Measurements from ENCODE around the gene PCDH9. TPM values are rescaled to one million over a fixed set of nuclear protein-coding genes. Genes with fewer than 3 reads are reported as not detected.

The PCDH9 gene
- total and polyA plus RNA-seq, 2 experiments from 2014 or later: 0.31 to 0.52 TPM

DNA sequence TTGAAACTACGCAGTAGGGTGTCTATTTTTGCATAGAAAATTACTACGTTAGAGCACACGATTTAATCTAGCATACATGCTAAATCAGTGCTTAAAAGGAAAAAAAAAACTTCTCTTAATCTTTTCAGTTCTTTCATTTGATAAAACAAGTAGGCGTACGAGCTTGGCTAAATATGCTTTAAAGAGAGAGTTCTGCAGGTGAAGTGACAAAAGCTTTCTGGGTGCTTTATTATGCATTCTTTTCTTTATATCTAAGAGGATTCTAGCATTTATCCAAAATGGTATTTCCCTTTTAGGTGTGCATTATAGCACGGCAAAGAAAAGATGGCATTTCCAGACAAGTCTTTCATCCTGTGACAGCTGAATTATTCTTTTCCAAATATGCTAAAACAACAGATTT is 281.2 kb downstream of the PCDH9 start:
- no peak for ATAC-seq
- Histone ChIP-seq H2AFZ (no peak overlapping the region), H3K4me3 (no peak overlapping the region), H4K20me1 (replicated peaks; ENCODE audit: insufficient read depth) (no peaks in the 10 kb centered on the region), H3F3A (replicated peaks; ENCODE audit: low read depth) (no peaks in the 10 kb centered on the region), H3K27ac (ENCODE audit: low read depth) (no peak overlapping the region), H3K27me3 (ENCODE audit: insufficient read depth) (no peaks in the 10 kb centered on the region), H3K36me3 (ENCODE audit: insufficient read depth) (no peaks in the 10 kb centered on the region), H3K9me2 (ENCODE audit: insufficient read depth) (no peaks in the 10 kb centered on the region; the same call in none of the 2 replicates), H3K4me1 (ENCODE audit: insufficient read depth) (peaks cover 42% of the 10 kb centered on the region), H3K79me2 (replicated peaks; ENCODE audit: insufficient read depth) (no peaks in the 10 kb centered on the region), H3K4me2 (peak overlapping the region; percentile 63)
- no peaks in the 10 kb centered on the region for H3K9me3 Mint-ChIP-seq
- H3K4me1 Mint-ChIP-seq: peaks cover 55% of the 10 kb centered on the region
- peak overlapping the region; percentile 61; the same call in 1 of the 2 replicates for H3K27ac Mint-ChIP-seq
- H3K27me3 Mint-ChIP-seq (ENCODE audit: insufficient read depth, low read depth, poor library complexity): no peaks in the 10 kb centered on the region
- no peak for DNase-seq (ENCODE audit: low spot score)
- H3K36me3 Mint-ChIP-seq (ENCODE audit: low read depth): no peaks in the 10 kb centered on the region
- no peak for TF ChIP-seq NANOG (IDR thresholded peaks at IDR 0.05; ENCODE audit: borderline replicate concordance)
- no peak for TF ChIP-seq ZNF331 (CRISPR knock-in tag; IDR thresholded peaks at IDR 0.05; ENCODE audit: low read depth)
- TF ChIP-seq ZNF114 (CRISPR knock-in tag; IDR thresholded peaks at IDR 0.05): no peak
- TF ChIP-seq EZH2 (IDR thresholded peaks at IDR 0.05; ENCODE audit: low read depth, unreplicated experiment): no peak
- TF ChIP-seq, protein P1, sequence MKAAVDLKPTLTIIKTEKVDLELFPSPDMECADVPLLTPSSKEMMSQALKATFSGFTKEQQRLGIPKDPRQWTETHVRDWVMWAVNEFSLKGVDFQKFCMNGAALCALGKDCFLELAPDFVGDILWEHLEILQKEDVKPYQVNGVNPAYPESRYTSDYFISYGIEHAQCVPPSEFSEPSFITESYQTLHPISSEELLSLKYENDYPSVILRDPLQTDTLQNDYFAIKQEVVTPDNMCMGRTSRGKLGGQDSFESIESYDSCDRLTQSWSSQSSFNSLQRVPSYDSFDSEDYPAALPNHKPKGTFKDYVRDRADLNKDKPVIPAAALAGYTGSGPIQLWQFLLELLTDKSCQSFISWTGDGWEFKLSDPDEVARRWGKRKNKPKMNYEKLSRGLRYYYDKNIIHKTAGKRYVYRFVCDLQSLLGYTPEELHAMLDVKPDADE (IDR thresholded peaks at IDR 0.05): no peak
- TF ChIP-seq STAT1 (IDR thresholded peaks at IDR 0.05; ENCODE audit: unreplicated experiment): no peak
- TF ChIP-seq CREB1 (CRISPR knock-in tag; IDR thresholded peaks at IDR 0.05; ENCODE audit: low read depth): no peak
- TF ChIP-seq, protein P2, sequence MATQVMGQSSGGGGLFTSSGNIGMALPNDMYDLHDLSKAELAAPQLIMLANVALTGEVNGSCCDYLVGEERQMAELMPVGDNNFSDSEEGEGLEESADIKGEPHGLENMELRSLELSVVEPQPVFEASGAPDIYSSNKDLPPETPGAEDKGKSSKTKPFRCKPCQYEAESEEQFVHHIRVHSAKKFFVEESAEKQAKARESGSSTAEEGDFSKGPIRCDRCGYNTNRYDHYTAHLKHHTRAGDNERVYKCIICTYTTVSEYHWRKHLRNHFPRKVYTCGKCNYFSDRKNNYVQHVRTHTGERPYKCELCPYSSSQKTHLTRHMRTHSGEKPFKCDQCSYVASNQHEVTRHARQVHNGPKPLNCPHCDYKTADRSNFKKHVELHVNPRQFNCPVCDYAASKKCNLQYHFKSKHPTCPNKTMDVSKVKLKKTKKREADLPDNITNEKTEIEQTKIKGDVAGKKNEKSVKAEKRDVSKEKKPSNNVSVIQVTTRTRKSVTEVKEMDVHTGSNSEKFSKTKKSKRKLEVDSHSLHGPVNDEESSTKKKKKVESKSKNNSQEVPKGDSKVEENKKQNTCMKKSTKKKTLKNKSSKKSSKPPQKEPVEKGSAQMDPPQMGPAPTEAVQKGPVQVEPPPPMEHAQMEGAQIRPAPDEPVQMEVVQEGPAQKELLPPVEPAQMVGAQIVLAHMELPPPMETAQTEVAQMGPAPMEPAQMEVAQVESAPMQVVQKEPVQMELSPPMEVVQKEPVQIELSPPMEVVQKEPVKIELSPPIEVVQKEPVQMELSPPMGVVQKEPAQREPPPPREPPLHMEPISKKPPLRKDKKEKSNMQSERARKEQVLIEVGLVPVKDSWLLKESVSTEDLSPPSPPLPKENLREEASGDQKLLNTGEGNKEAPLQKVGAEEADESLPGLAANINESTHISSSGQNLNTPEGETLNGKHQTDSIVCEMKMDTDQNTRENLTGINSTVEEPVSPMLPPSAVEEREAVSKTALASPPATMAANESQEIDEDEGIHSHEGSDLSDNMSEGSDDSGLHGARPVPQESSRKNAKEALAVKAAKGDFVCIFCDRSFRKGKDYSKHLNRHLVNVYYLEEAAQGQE (IDR thresholded peaks at IDR 0.05; ENCODE audit: unreplicated experiment): no peak
- TF ChIP-seq EZH2phosphoT487 (IDR thresholded peaks at IDR 0.05; ENCODE audit: unreplicated experiment): no peak
- no peak for TF ChIP-seq CTCF (conservative IDR thresholded peaks at IDR 0.05; ENCODE audit: low read depth in 2 of 2)
- TF ChIP-seq POLR2AphosphoS5 (IDR thresholded peaks at IDR 0.05; ENCODE audit: low read depth): no peak
- TF ChIP-seq, protein P3, sequence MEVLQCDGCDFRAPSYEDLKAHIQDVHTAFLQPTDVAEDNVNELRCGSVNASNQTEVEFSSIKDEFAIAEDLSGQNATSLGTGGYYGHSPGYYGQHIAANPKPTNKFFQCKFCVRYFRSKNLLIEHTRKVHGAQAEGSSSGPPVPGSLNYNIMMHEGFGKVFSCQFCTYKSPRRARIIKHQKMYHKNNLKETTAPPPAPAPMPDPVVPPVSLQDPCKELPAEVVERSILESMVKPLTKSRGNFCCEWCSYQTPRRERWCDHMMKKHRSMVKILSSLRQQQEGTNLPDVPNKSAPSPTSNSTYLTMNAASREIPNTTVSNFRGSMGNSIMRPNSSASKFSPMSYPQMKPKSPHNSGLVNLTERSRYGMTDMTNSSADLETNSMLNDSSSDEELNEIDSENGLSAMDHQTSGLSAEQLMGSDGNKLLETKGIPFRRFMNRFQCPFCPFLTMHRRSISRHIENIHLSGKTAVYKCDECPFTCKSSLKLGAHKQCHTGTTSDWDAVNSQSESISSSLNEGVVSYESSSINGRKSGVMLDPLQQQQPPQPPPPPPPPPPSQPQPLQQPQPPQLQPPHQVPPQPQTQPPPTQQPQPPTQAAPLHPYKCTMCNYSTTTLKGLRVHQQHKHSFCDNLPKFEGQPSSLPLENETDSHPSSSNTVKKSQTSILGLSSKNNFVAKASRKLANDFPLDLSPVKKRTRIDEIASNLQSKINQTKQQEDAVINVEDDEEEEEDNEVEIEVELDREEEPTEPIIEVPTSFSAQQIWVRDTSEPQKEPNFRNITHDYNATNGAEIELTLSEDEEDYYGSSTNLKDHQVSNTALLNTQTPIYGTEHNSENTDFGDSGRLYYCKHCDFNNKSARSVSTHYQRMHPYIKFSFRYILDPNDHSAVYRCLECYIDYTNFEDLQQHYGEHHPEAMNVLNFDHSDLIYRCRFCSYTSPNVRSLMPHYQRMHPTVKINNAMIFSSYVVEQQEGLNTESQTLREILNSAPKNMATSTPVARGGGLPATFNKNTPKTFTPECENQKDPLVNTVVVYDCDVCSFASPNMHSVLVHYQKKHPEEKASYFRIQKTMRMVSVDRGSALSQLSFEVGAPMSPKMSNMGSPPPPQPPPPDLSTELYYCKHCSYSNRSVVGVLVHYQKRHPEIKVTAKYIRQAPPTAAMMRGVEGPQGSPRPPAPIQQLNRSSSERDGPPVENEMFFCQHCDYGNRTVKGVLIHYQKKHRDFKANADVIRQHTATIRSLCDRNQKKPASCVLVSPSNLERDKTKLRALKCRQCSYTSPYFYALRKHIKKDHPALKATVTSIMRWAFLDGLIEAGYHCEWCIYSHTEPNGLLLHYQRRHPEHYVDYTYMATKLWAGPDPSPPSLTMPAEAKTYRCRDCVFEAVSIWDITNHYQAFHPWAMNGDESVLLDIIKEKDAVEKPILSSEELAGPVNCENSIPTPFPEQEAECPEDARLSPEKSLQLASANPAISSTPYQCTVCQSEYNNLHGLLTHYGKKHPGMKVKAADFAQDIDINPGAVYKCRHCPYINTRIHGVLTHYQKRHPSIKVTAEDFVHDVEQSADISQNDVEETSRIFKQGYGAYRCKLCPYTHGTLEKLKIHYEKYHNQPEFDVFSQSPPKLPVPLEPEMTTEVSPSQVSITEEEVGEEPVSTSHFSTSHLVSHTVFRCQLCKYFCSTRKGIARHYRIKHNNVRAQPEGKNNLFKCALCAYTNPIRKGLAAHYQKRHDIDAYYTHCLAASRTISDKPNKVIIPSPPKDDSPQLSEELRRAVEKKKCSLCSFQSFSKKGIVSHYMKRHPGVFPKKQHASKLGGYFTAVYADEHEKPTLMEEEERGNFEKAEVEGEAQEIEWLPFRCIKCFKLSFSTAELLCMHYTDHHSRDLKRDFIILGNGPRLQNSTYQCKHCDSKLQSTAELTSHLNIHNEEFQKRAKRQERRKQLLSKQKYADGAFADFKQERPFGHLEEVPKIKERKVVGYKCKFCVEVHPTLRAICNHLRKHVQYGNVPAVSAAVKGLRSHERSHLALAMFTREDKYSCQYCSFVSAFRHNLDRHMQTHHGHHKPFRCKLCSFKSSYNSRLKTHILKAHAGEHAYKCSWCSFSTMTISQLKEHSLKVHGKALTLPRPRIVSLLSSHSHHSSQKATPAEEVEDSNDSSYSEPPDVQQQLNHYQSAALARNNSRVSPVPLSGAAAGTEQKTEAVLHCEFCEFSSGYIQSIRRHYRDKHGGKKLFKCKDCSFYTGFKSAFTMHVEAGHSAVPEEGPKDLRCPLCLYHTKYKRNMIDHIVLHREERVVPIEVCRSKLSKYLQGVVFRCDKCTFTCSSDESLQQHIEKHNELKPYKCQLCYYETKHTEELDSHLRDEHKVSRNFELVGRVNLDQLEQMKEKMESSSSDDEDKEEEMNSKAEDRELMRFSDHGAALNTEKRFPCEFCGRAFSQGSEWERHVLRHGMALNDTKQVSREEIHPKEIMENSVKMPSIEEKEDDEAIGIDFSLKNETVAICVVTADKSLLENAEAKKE (CRISPR knock-in tag; IDR thresholded peaks at IDR 0.05): no peak
- no peak for TF ChIP-seq JUNB (IDR thresholded peaks at IDR 0.05; ENCODE audit: unreplicated experiment)
- no peak overlapping the region for H3K4me3 Mint-ChIP-seq

All from GM23338 (cell line).